Hepatocyte (in vitro differentiated cells): Measurements from ENCODE around the gene PNPLA8. TPM values are rescaled to one million over a fixed set of nuclear protein-coding genes. Genes with fewer than 3 reads are reported as not detected.

ENCODE experiments used
- DNase-seq: peaks from one replicate; pipeline ENCODE4 v3.0.0-alpha.2; 2016; ENCODE audit warnings: low spot score
- H2AFZ ChIP-seq: fragments of 200-600 bp; sonication (generic); 2 replicates; pipeline ENCODE4 v1.6.0; 2016; ENCODE audit warnings: antibody characterized with exemption, mild to moderate bottlenecking
- H3K27ac ChIP-seq: fragments of 200-600 bp; sonication (generic); 2 replicates; pipeline ENCODE4 v1.5.1; 2016; ENCODE audit warnings: mild to moderate bottlenecking
- H3K27me3 ChIP-seq: fragments of 200-600 bp; sonication (generic); 2 replicates; pipeline ENCODE4 v1.6.1; 2016
- H3K36me3 ChIP-seq: fragments of 200-600 bp; sonication (generic); replicated peaks from 2 replicates; pipeline ENCODE4 v1.5.1; 2016; ENCODE audit warnings: low read depth; ENCODE audit not compliant: insufficient read depth
- H3K4me1 ChIP-seq: fragments of 200-600 bp; sonication (generic); 2 replicates; pipeline ENCODE4 v1.5.1; 2016; ENCODE audit warnings: mild to moderate bottlenecking, moderate library complexity; ENCODE audit not compliant: insufficient read depth
- H3K4me2 ChIP-seq: fragments of 200-600 bp; sonication (generic); 2 replicates; pipeline ENCODE4 v1.6.0; 2016
- H3K4me3 ChIP-seq: fragments of 200-600 bp; sonication (generic); 2 replicates; pipeline ENCODE4 v1.5.1; 2016; ENCODE audit warnings: mild to moderate bottlenecking
- H3K79me2 ChIP-seq: fragments of 200-600 bp; sonication (generic); 2 replicates; pipeline ENCODE4 v1.6.0; 2017; ENCODE audit warnings: mild to moderate bottlenecking
- H3K9me2 ChIP-seq: fragments of 200-600 bp; sonication (generic); replicated peaks from 2 replicates; pipeline ENCODE4 v1.6.0; 2017; ENCODE audit warnings: mild to moderate bottlenecking; ENCODE audit not compliant: insufficient read depth
- H3K9me3 ChIP-seq: fragments of 200-600 bp; sonication (generic); 2 replicates; pipeline ENCODE4 v1.5.1; 2016; ENCODE audit warnings: low read depth, mild to moderate bottlenecking
- H4K20me1 ChIP-seq: fragments of 200-600 bp; sonication (generic); 2 replicates; pipeline ENCODE4 v1.6.0; 2016; ENCODE audit warnings: mild to moderate bottlenecking; ENCODE audit not compliant: insufficient read depth, poor library complexity, severe bottlenecking
- EZH2 ChIP-seq: fragments of 200-600 bp; sonication (generic); IDR thresholded peaks from 2 replicates; pipeline ENCODE4 v1.6.1; 2016; ENCODE audit warnings: antibody characterized with exemption, mild to moderate bottlenecking, borderline replicate concordance
- EZH2phosphoT487 ChIP-seq: fragments of 200-600 bp; sonication (generic); IDR thresholded peaks from one replicate; pipeline ENCODE4 v1.6.1; 2018; ENCODE audit warnings: antibody characterized with exemption, mild to moderate bottlenecking, low read depth, moderate library complexity; ENCODE audit not compliant: unreplicated experiment, severe bottlenecking
- WGBS: methylation state at CpG from one replicate; pipeline ENCODE4 v1.1.6; 2016; ENCODE audit warnings: low lambda C conversion rate; ENCODE audit errors: missing lambda C conversion rate; 5-methylcytosine and 5-hydroxymethylcytosine counted together
- polyA plus RNA-seq: library from polyadenylated mRNA; unstranded; fragments of >200 nt; fragmentation: Nextera tagmentation; extraction: Ambion mirVana; gene quantifications from 2 replicates; pipeline ENCODE4 v1.2.1, GENCODE V29; 2016
- total RNA-seq: library from RNA; depleted of rRNA; stranded (reverse); fragments of >200 nt; gene quantifications from 2 replicates; pipeline ENCODE4 v1.2.3, GENCODE V29; 2014
- TF ChIP-seq, protein P1 (sequence below): fragments of 200-600 bp; sonication (generic); IDR thresholded peaks from 2 replicates; pipeline ENCODE4 v1.5.1; 2016; ENCODE audit warnings: antibody characterized with exemption, mild to moderate bottlenecking; ENCODE audit not compliant: poor library complexity

PNPLA8 gene
- total and polyA plus RNA-seq, 2 experiments from 2014 or later = 25.2 to 48.3 TPM

DNA sequence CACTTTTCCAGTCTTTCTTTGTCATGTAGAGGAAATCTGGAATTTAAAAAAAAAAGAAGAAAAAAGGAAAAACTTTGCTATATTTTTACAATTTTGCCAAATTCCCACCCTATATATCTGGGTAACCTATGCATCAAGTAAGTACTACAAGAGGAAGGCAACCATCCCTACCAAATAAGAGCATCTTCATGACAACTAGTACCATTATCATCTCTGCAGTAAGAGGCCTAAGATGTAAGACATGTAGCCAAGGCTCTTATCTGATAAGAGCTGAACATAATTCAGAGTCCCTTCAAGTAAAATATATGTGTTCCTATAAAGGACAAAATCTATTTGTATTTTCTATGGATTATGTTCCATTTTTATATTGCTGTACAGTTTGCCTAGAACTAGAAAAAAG, 40.1 kb upstream of the PNPLA8 start:
- H3K27me3 ChIP-seq = no peaks in the 10 kb centered on the region
- no peak overlapping the region for H3K27ac ChIP-seq
- H2AFZ ChIP-seq = no peak overlapping the region
- TF ChIP-seq EZH2 (no peak), EZH2phosphoT487 (no peak)
- TF ChIP-seq, protein P1, sequence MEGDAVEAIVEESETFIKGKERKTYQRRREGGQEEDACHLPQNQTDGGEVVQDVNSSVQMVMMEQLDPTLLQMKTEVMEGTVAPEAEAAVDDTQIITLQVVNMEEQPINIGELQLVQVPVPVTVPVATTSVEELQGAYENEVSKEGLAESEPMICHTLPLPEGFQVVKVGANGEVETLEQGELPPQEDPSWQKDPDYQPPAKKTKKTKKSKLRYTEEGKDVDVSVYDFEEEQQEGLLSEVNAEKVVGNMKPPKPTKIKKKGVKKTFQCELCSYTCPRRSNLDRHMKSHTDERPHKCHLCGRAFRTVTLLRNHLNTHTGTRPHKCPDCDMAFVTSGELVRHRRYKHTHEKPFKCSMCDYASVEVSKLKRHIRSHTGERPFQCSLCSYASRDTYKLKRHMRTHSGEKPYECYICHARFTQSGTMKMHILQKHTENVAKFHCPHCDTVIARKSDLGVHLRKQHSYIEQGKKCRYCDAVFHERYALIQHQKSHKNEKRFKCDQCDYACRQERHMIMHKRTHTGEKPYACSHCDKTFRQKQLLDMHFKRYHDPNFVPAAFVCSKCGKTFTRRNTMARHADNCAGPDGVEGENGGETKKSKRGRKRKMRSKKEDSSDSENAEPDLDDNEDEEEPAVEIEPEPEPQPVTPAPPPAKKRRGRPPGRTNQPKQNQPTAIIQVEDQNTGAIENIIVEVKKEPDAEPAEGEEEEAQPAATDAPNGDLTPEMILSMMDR = no peak
- H3K9me3 ChIP-seq = no peaks in the 10 kb centered on the region
- H3K36me3 ChIP-seq = no peaks in the 10 kb centered on the region
- DNase-seq = no peak
- peaks cover 9% of the 10 kb centered on the region for H3K4me1 ChIP-seq
- peaks cover 51% of the 10 kb centered on the region for H3K79me2 ChIP-seq
- H3K4me3 ChIP-seq = no peak overlapping the region
- H3K4me2 ChIP-seq = no peak overlapping the region
- H3K9me2 ChIP-seq = no peaks in the 10 kb centered on the region
- no peaks in the 10 kb centered on the region for H4K20me1 ChIP-seq

DNA sequence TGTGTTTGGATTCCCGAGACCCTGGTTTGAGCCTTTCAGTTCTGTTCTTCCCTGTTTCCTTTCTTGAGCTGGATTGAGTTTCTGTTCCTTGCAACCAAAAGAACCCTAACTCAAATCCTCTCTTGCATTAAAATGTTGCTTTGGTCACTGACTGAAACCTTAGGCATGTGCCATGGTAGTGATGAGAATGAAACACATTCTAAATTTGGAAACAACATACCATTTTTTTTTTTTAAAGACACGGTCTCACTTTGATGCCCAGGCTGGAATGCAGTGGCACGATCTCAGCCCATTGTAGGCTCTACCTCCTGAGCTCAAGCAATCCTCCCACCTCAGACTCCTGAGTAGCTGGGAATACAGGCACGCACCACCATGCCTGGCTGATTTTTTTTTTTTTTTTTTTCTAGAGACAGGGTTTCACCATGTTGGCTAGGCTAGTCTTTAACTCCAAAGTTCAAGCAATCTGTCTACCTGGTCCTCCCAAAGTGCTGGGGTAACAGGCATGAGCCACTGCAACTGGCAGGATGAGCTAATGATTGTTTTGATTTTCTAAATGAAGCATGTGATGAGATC, 35.2 kb upstream of the PNPLA8 start:
- H2AFZ ChIP-seq = no peak overlapping the region
- no peak overlapping the region for H3K4me2 ChIP-seq
- no peaks in the 10 kb centered on the region for H4K20me1 ChIP-seq
- H3K36me3 ChIP-seq = no peaks in the 10 kb centered on the region
- H3K9me3 ChIP-seq = no peaks in the 10 kb centered on the region
- 91% methylated on average over 4 of the region's 4 CpGs for WGBS
- H3K27me3 ChIP-seq = no peaks in the 10 kb centered on the region
- no peaks in the 10 kb centered on the region for H3K4me1 ChIP-seq
- H3K9me2 ChIP-seq = no peaks in the 10 kb centered on the region
- H3K27ac ChIP-seq = no peak overlapping the region
- H3K4me3 ChIP-seq = no peak overlapping the region
- H3K79me2 ChIP-seq = peaks cover 17% of the 10 kb centered on the region
- TF ChIP-seq, protein P1 = no peak
- TF ChIP-seq EZH2phosphoT487 (no peak), EZH2 (no peak)
- no peak for DNase-seq

DNA sequence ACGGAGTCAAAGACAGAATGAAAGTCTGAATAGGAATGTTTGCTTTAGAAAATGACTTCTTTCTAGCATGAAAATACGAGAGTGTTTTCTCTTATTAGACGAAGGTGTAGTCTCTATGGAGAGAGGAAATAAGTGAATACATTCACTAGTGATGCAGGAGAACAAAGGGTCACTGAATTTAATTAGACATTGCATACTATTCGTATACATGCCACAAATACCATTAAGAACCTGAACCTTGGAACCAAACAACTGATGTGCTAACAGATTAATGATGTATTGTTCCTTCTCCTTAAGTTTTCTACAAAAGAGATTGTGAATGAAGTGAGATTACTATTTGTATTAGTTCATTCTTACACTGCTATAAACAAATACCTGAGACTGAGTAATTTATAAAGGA, 33.3 kb upstream of the PNPLA8 start:
- Histone ChIP-seq H3K4me1 (no peaks in the 10 kb centered on the region), H3K27ac (no peak overlapping the region), H3K79me2 (peaks cover 6% of the 10 kb centered on the region), H3K9me3 (no peaks in the 10 kb centered on the region), H3K27me3 (no peaks in the 10 kb centered on the region), H3K36me3 (no peaks in the 10 kb centered on the region), H3K9me2 (no peaks in the 10 kb centered on the region), H2AFZ (no peak overlapping the region), H3K4me2 (no peak overlapping the region), H4K20me1 (no peaks in the 10 kb centered on the region), H3K4me3 (no peak overlapping the region)
- WGBS = 87% methylated on average over 4 of the region's 4 CpGs
- TF ChIP-seq EZH2phosphoT487 (no peak), EZH2 (no peak)
- TF ChIP-seq, protein P1 = no peak
- DNase-seq = no peak

DNA sequence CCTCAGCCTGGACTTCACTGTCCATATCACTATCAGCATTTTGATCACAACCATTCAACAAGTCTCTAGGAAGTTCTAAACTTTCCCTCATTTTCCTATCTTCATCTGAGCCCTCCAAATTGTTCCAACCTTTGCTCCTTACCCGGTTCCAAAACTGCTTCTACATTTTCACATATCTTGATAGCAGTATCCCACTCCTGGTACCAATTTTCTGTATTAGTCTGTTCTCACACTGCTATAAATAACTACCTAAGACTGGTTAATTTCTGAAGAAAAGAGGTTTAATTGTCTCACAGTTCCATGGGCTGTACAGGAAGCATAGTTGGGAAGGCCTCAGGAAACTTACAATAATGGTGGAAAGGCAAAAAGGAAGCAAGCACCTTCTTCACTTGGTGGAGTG, 31.7 kb upstream of the PNPLA8 start:
- no peaks in the 10 kb centered on the region for H4K20me1 ChIP-seq
- TF ChIP-seq EZH2 (no peak), EZH2phosphoT487 (no peak)
- TF ChIP-seq, protein P1 = no peak

More for the DNA sequence above, 31.7 kb upstream of the PNPLA8 start:
- Histone ChIP-seq H3K9me2 (no peaks in the 10 kb centered on the region), H3K9me3 (no peaks in the 10 kb centered on the region), H3K4me3 (no peak overlapping the region), H3K36me3 (no peaks in the 10 kb centered on the region), H3K27ac (no peak overlapping the region), H3K79me2 (no peaks in the 10 kb centered on the region), H3K4me1 (no peaks in the 10 kb centered on the region), H3K4me2 (no peak overlapping the region), H3K27me3 (no peaks in the 10 kb centered on the region), H2AFZ (no peak overlapping the region)
- 95% methylated on average over 1 of the region's 1 CpG for WGBS
- no peak for DNase-seq
